Upper lobe of left lung (tissue), 4 donors: ENCODE results near the gene ASB1.

ENCODE experiments used
- CTCF ChIP-seq, 6 experiments: fragments of 450-650 bp in 4 of 6; fragments of 200-600 bp in 2 of 6; sonication (generic) in 2 of 6; IDR thresholded peaks; one replicate each; pipeline ENCODE4 v1.5.1; 2016 to 2019; ENCODE audit warnings: antibody characterized with exemption in 6 of 6
- EP300 ChIP-seq, 4 donors: sonication (generic); formaldehyde crosslinking; IDR thresholded peaks; one replicate each; pipeline ENCODE4 v1.5.1; 2017; ENCODE audit warnings: antibody characterized with exemption in 4 of 4, control low read depth in 2 of 4
- POLR2A ChIP-seq, 4 donors: fragments of 450-650 bp; IDR thresholded peaks; one replicate each; pipeline ENCODE4 v1.5.1; 2016 to 2017; ENCODE audit warnings: antibody characterized with exemption in 4 of 4, mild to moderate bottlenecking in 2 of 4

- no peak for TF ChIP-seq POLR2A (IDR thresholded peaks at IDR 0.05)
- no peak for TF ChIP-seq CTCF (IDR thresholded peaks at IDR 0.05)
- TF ChIP-seq EP300 (IDR thresholded peaks at IDR 0.05): no peak
These were observed 42.9 kb upstream of the ASB1 start for GRCh38 chr2:238383743-238384380.
